Activated naive CD4-positive, alpha-beta T cell (primary cell): Measurements from ENCODE around the gene TBC1D25.

Experiments used
- DNase-seq, 4 experiments: peaks; one replicate each; lab custom pipeline; 2025; lab: John Stamatoyannopoulos, UW

The TBC1D25 gene

DNA sequence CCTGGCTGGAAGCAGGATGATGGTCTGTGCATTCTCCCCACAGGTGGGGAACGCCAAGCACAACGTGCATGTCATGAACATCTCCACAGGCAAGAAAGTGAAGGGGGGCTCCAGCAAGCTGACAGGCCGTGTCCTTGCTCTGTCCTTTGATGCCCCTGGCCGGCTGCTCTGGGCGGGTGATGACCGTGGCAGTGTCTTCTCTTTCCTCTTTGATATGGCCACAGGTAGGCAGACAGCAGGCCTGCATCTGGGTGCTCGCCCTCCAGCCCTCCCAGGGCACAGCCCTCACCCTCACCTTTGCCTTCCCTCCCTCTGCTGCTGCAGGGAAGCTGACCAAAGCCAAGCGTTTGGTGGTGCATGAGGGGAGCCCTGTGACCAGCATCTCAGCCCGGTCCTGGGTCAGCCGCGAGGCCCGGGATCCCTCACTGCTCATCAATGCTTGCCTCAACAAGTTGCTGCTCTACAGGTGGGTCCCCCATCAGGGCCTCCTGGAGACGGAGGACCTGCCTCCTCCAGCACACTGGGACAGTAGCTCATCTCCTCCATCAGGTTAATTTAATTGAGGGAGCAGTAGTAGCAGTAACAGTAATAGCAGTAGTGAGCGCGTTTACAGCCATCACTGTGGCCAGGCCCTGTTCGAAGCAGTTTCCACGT lies 62.4 kb downstream of the TBC1D25 start:
- no peak for DNase-seq

GRCh38 chrX:48604701-48605100 lies 65.2 kb downstream of the TBC1D25 start:
- no peak for DNase-seq

GRCh38 chrX:48606091-48606490 lies 66.6 kb downstream of the TBC1D25 start:
- no peak for DNase-seq

GRCh38 chrX:48611703-48612102 lies 72.2 kb downstream of the TBC1D25 start:
- DNase-seq: no peak
